ENCODE measurements around the gene SH2D1A.

GRCh38 chrX:124335598-124335997 is 10.8 kb upstream of the SH2D1A start:
- no peak for TF ChIP-seq POLR2AphosphoS5 (IDR thresholded peaks at IDR 0.05; ENCODE audit: insufficient read depth in 1 of 2, low read depth in 1 of 2)
- no peak for TF ChIP-seq POLR2A (IDR thresholded peaks at IDR 0.05)
- no peak for TF ChIP-seq CTCF (IDR thresholded peaks at IDR 0.05)

Measured in vagina (tissue), 2 donors.